ENCODE results near the gene HIF1A.
A peak's percentile ranks its signal among the peaks of the same experiment; 100 is the strongest.

The HIF1A gene

GRCh38 chr14:61690039-61690438 is 5.3 kb upstream of the HIF1A start:
- Histone ChIP-seq H3K4me1 (peaks cover 27 to 40% (median 30%) of the 10 kb centered on the region in 10 experiments), H3K4me2 (no peak overlapping the region), H4K20me1 (no peaks in the 10 kb centered on the region), H3K9me3 (replicated peaks in 1 of 11) (peaks cover 20 to 34% (median 27%) of the 10 kb centered on the region in 11 experiments; a peak in 20 of 22 replicates), H3K9ac (no peak overlapping the region), H3K4me3 (no peak overlapping the region), H3K27ac (no peak overlapping the region), H3K27me3 (no peaks in the 10 kb centered on the region), H3K36me3 (no peaks in the 10 kb centered on the region)
- TF ChIP-seq Cebpa-rat (IDR thresholded peaks at IDR 0.05) = no peak

GRCh38 chr14:61690982-61691381 is 4.3 kb upstream of the HIF1A start:
- TF ChIP-seq Cebpa-rat (IDR thresholded peaks at IDR 0.05) = no peak
- Histone ChIP-seq H3K9ac (peak overlapping the region; percentile 30 to 69 (median 49); a peak in 16 of 22 replicates), H3K9me3 (replicated peaks in 1 of 11) (peaks cover 20 to 32% (median 25%) of the 10 kb centered on the region in 11 experiments; a peak in 20 of 22 replicates), H4K20me1 (peaks cover 0 to 7% (median 5%) of the 10 kb centered on the region in 11 experiments; a peak in 15 of 22 replicates), H3K4me2 (peak overlapping the region; percentile 52 to 85 (median 68)), H3K27me3 (no peaks in the 10 kb centered on the region), H3K4me3 (no peak overlapping the region; a peak in 1 of 20 replicates), H3K36me3 (no peaks in the 10 kb centered on the region), H3K27ac (peak overlapping the region; percentile 10 to 69 (median 46); a peak in 20 of 22 replicates), H3K4me1 (peaks cover 27 to 40% (median 30%) of the 10 kb centered on the region in 10 experiments)

DNA sequence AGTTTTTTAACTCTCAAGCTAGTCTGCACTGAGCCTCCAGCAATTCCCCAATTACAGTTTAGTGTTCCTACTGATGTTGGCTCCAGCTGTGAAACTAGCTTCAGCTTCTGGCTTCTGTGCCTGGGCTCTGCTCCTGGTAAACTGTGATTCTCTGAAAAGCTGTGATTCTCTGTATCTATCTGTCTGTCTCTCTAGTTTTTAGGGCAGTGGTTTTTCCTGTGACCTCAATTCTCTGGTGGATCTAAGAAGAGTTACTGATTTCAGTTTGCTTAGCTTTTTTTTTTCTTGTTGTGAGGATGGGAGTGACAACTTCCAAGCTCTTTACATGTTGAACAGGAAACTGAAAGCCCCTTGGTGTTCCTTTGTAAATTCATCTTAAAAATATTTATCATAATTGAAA is 3.8 kb upstream of the HIF1A start:
- Histone ChIP-seq H3K27me3 (no peaks in the 10 kb centered on the region), H3K4me2 (peak overlapping the region; percentile 52 to 85 (median 68)), H3K27ac (peak overlapping the region; percentile 10 to 69 (median 46); a peak in 20 of 22 replicates), H3K36me3 (no peaks in the 10 kb centered on the region; a peak in 2 of 22 replicates), H3K4me1 (peaks cover 27 to 40% (median 30%) of the 10 kb centered on the region in 10 experiments), H4K20me1 (peaks cover 0 to 12% (median 10%) of the 10 kb centered on the region in 11 experiments; a peak in 16 of 22 replicates), H3K9ac (peak overlapping the region; percentile 30 to 69 (median 49); a peak in 19 of 22 replicates), H3K9me3 (replicated peaks in 1 of 11) (peaks cover 18 to 28% (median 21%) of the 10 kb centered on the region in 11 experiments; a peak in 20 of 22 replicates), H3K4me3 (no peak overlapping the region)
- no peak for TF ChIP-seq Cebpa-rat (IDR thresholded peaks at IDR 0.05)

- Histone ChIP-seq H3K9ac (peak overlapping the region; percentile 70 to 100 (median 84); a peak in 15 of 22 replicates), H3K4me2 (peak overlapping the region; percentile 81 to 95 (median 86)), H3K9me3 (replicated peaks in 1 of 11) (peaks cover 4 to 16% (median 10%) of the 10 kb centered on the region in 11 experiments; a peak in 16 of 22 replicates), H3K36me3 (peaks cover 0 to 24% (median 20%) of the 10 kb centered on the region in 11 experiments; a peak in 15 of 22 replicates), H3K27ac (peak overlapping the region in 8 of 11 experiments; percentile 68 to 99 (median 84); a peak in 14 of 22 replicates), H3K27me3 (no peaks in the 10 kb centered on the region), H3K4me1 (peaks cover 29 to 40% (median 37%) of the 10 kb centered on the region in 10 experiments), H4K20me1 (peaks cover 17 to 37% (median 36%) of the 10 kb centered on the region in 11 experiments; a peak in 21 of 22 replicates), H3K4me3 (peak overlapping the region in 3 of 10 experiments; percentile 39 to 95 (median 50); a peak in 4 of 20 replicates)
- TF ChIP-seq Cebpa-rat (IDR thresholded peaks at IDR 0.05) = no peak
Observed at GRCh38 chr14:61694039-61694438, 1.3 kb upstream of the HIF1A start.

DNA sequence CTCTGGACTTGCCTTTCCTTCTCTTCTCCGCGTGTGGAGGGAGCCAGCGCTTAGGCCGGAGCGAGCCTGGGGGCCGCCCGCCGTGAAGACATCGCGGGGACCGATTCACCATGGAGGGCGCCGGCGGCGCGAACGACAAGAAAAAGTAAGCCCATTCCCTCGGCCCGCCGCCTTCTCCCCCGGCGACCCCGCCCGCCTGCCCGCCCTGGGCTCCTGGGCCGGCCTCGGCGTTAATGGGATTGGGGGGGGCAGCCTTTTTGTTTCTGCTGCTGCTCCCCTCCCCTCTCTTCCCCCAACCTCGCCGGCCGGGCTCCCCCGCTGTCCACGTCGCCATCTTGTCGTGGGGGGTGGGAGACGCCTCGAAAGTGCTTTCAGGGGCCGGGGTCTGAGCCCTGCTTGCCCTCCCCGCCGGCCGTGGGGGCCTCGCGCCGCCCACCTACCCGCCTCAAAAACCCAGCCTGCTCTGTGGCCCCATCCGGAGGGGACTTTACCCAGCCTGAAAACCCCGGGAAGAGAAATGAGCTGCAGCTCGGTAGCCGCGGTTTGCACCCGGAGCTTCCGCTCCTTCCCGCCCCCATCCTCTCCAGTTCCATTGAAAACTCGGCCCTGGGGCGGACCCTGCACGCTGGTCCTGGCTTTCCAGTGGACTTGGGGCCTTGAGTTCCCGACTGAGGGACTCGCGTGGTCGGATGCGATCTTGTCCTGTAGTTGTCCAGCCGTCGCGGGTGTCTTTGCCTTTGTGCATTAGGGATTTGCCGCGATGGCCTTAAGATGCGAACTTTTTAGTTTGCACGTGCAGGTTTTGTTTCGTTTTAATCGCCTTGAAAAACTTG is 598 bp downstream of the HIF1A start:
- Histone ChIP-seq H3K9me3 (replicated peaks in 1 of 11) (no peaks in the 10 kb centered on the region; a peak in 3 of 22 replicates), H3K4me1 (peaks cover 31 to 52% (median 37%) of the 10 kb centered on the region in 10 experiments), H4K20me1 (peaks cover 35 to 55% (median 55%) of the 10 kb centered on the region in 11 experiments), H3K27ac (peak overlapping the region; percentile 94 to 99 (median 98)), H3K9ac (peak overlapping the region; percentile 93 to 100 (median 99)), H3K27me3 (no peaks in the 10 kb centered on the region), H3K36me3 (peaks cover 9 to 43% (median 28%) of the 10 kb centered on the region in 11 experiments; a peak in 16 of 22 replicates), H3K4me2 (peak overlapping the region in 9 of 11 experiments; percentile 6 to 97 (median 80); a peak in 14 of 22 replicates), H3K4me3 (peak overlapping the region; percentile 78 to 96 (median 94))
- no peak for TF ChIP-seq Cebpa-rat (IDR thresholded peaks at IDR 0.05)

DNA sequence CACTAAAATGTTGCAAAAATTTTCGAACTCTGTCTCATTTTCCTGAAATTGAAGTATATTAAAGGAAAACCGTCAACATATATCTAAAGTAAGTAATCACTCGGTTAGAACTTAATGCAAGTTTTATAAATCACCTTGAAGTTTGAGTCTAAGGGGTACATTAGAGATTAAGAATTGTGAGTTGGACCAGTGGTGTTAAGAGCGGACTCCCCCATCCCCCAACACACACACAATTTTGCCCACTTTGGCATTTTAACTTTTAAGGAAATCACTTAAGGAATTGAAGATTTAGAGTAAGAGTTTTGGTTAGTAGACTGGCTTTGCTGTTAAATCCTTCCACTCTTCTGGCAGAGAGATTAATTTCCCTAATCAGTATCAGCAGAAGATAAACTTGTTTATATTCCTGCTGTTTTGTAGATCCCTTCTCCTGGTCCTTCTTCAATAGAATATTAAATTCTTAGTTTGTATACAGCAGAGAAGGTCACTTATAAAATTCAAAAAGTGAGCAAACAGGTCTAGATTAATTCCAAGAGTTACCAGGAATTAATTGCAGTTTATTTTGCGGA is 1.5 kb downstream of the HIF1A start:
- peak overlapping the region; percentile 78 to 96 (median 94) for H3K4me3 ChIP-seq
- peak overlapping the region; percentile 93 to 100 (median 99) for H3K9ac ChIP-seq
- H3K27ac ChIP-seq = peak overlapping the region; percentile 94 to 99 (median 98)
- H3K27me3 ChIP-seq = no peaks in the 10 kb centered on the region
- TF ChIP-seq Cebpa-rat (IDR thresholded peaks at IDR 0.05) = no peak
- H4K20me1 ChIP-seq = peaks cover 45 to 65% (median 64%) of the 10 kb centered on the region in 11 experiments
- H3K36me3 ChIP-seq = peaks cover 14 to 52% (median 34%) of the 10 kb centered on the region in 11 experiments; a peak in 16 of 22 replicates
- peaks cover 28 to 52% (median 32%) of the 10 kb centered on the region in 10 experiments for H3K4me1 ChIP-seq
- H3K4me2 ChIP-seq = peak overlapping the region in 10 of 11 experiments; percentile 77 to 97 (median 84); a peak in 16 of 22 replicates
- peaks cover 0 to 7% (median 0%) of the 10 kb centered on the region in 11 experiments; a peak in 3 of 22 replicates for H3K9me3 ChIP-seq (replicated peaks in 1 of 11)

- Histone ChIP-seq H3K27me3 (no peaks in the 10 kb centered on the region), H3K9me3 (replicated peaks in 1 of 11) (peaks cover 0 to 9% (median 0%) of the 10 kb centered on the region in 11 experiments; a peak in 4 of 22 replicates), H3K4me3 (peak overlapping the region; percentile 78 to 96 (median 94)), H3K36me3 (peaks cover 19 to 66% (median 42%) of the 10 kb centered on the region in 11 experiments; a peak in 18 of 22 replicates), H3K27ac (peak overlapping the region; percentile 94 to 99 (median 98)), H4K20me1 (peaks cover 60 to 80% (median 79%) of the 10 kb centered on the region in 11 experiments), H3K4me1 (peaks cover 24 to 56% (median 37%) of the 10 kb centered on the region in 10 experiments), H3K4me2 (peak overlapping the region; percentile 77 to 97 (median 85)), H3K9ac (peak overlapping the region; percentile 93 to 100 (median 99))
- no peak for TF ChIP-seq Cebpa-rat (IDR thresholded peaks at IDR 0.05)
Observed at GRCh38 chr14:61698206-61698980, 3.1 kb downstream of the HIF1A start.
